Activated B cell treated with CpG ODN at 0.5 μM for 24 hours (primary cell): ENCODE data around the gene NPSR1. TPM values are rescaled to one million over a fixed set of nuclear protein-coding genes. Genes with fewer than 3 reads are reported as not detected.

Experiments
- ATAC-seq: fragments of 200-7000 bp; cut with Tn5 transposase; one replicate; pipeline ENCODE4 v1.10.0; 2021; ENCODE audit warnings: low read depth, mild to moderate bottlenecking, moderate library complexity
- CTCF ChIA-PET: fragments of 350-600 bp; sonication (Branson Sonifier 250); formaldehyde crosslinking; loops from one replicate; lab custom pipeline; 2021; ENCODE audit warnings: antibody characterized with exemption; lab: Charles Lee
- POLR2A ChIA-PET: fragments of 350-600 bp; sonication (Branson Sonifier 250); formaldehyde crosslinking; loops from one replicate; lab custom pipeline; 2021; ENCODE audit warnings: antibody characterized with exemption; lab: Charles Lee
- DNase-seq: peaks from one replicate; pipeline ENCODE4 v3.0.0; 2022
- H3K27ac Mint-ChIP-seq: one replicate; pipeline ENCODE4 v1.8.0; 2020; ENCODE audit warnings: mixed read lengths
- H3K27me3 Mint-ChIP-seq: one replicate; pipeline ENCODE4 v1.8.0; 2021; ENCODE audit warnings: mixed read lengths
- H3K36me3 Mint-ChIP-seq: one replicate; pipeline ENCODE4 v1.8.0; 2021; ENCODE audit warnings: low read depth, mixed read lengths
- H3K4me1 Mint-ChIP-seq: one replicate; pipeline ENCODE4 v1.8.0; 2021; ENCODE audit warnings: mixed read lengths
- H3K4me3 Mint-ChIP-seq: one replicate; pipeline ENCODE4 v1.8.0; 2020; ENCODE audit warnings: mild to moderate bottlenecking, mixed read lengths
- H3K9me3 Mint-ChIP-seq: one replicate; pipeline ENCODE4 v1.8.0; 2020; ENCODE audit warnings: mixed read lengths
- CTCF ChIP-seq: fragments of 200-600 bp; IDR thresholded peaks from one replicate; pipeline ENCODE4 v1.8.0; 2022; ENCODE audit warnings: antibody characterized with exemption, mild to moderate bottlenecking
- intact Hi-C: fragments of 100-400 bp; cut with micrococcal nuclease; formaldehyde crosslinking; loops from one replicate; pipeline ENCODE4 v1.15.1; 2024
- total RNA-seq: library from RNA; stranded (reverse); gene quantifications from 2 replicates; pipeline ENCODE4 v1.2.3, GENCODE V29; 2022

The NPSR1 gene
- total RNA-seq, 1 donor from 2014 or later: not detected

- Mint-ChIP-seq H3K4me1 (no peaks in the 10 kb centered on the region), H3K27ac (no peak overlapping the region), H3K4me3 (no peak overlapping the region), H3K27me3 (peaks cover 6% of the 10 kb centered on the region), H3K9me3 (peaks cover 3% of the 10 kb centered on the region), H3K36me3 (no peaks in the 10 kb centered on the region)
- intact Hi-C loops: no loop called here
- TF ChIP-seq CTCF: no peak
- ChIA-PET POLR2A (no interaction called here), CTCF (no interaction called here)
- no peak for ATAC-seq
- DNase-seq: no peak
Measured at GRCh38 chr7:34844936-34845665, 187.1 kb downstream of the NPSR1 start.

- Mint-ChIP-seq H3K27ac (no peak overlapping the region), H3K9me3 (peaks cover 3% of the 10 kb centered on the region), H3K4me3 (no peak overlapping the region), H3K27me3 (peaks cover 9% of the 10 kb centered on the region), H3K36me3 (no peaks in the 10 kb centered on the region), H3K4me1 (no peaks in the 10 kb centered on the region)
- DNase-seq (no peak), ATAC-seq (no peak)
- TF ChIP-seq CTCF: no peak
- ChIA-PET CTCF (no interaction called here), POLR2A (no interaction called here)
- intact Hi-C loops: no loop called here
Measured at GRCh38 chr7:34845666-34846361, 187.8 kb downstream of the NPSR1 start.

GRCh38 chr7:34846976-34847375, 189.0 kb downstream of the NPSR1 start:
- Mint-ChIP-seq H3K4me1 (no peaks in the 10 kb centered on the region), H3K36me3 (no peaks in the 10 kb centered on the region), H3K9me3 (peaks cover 3% of the 10 kb centered on the region), H3K27me3 (peaks cover 11% of the 10 kb centered on the region), H3K27ac (no peak overlapping the region), H3K4me3 (no peak overlapping the region)
- DNase-seq (no peak), ATAC-seq (no peak)
- intact Hi-C loops: no loop called here
- ChIA-PET POLR2A (no interaction called here), CTCF (interaction anchor here (1.1 kb wide), 1 partner anchor 23 kb away, joined by 3 read pairs; no protein-coding TSS in a partner anchor)
- no peak for TF ChIP-seq CTCF

- H3K27me3 Mint-ChIP-seq: peaks cover 11% of the 10 kb centered on the region
- ATAC-seq (no peak), DNase-seq (no peak)
- no peaks in the 10 kb centered on the region for H3K4me1 Mint-ChIP-seq
- H3K36me3 Mint-ChIP-seq: no peaks in the 10 kb centered on the region
- no peak overlapping the region for H3K27ac Mint-ChIP-seq
- ChIA-PET CTCF (no interaction called here), POLR2A (no interaction called here)
- intact Hi-C loops: no loop called here
- H3K9me3 Mint-ChIP-seq: no peaks in the 10 kb centered on the region
- H3K4me3 Mint-ChIP-seq: no peak overlapping the region
- TF ChIP-seq CTCF: no peak
Measured at GRCh38 chr7:34848670-34849069, 190.7 kb downstream of the NPSR1 start.

- ChIA-PET POLR2A (no interaction called here), CTCF (no interaction called here)
- H3K9me3 Mint-ChIP-seq: no peaks in the 10 kb centered on the region
- intact Hi-C loops: no loop called here
- no peaks in the 10 kb centered on the region for H3K4me1 Mint-ChIP-seq
- H3K27me3 Mint-ChIP-seq: peaks cover 11% of the 10 kb centered on the region
- no peak overlapping the region for H3K27ac Mint-ChIP-seq
- no peak for TF ChIP-seq CTCF
- no peaks in the 10 kb centered on the region for H3K36me3 Mint-ChIP-seq
- ATAC-seq: no peak
- no peak for DNase-seq
- H3K4me3 Mint-ChIP-seq: no peak overlapping the region
Measured at GRCh38 chr7:34849163-34849960, 191.3 kb downstream of the NPSR1 start.
